ENCODE measurements around the gene KRTAP1-5. TPM values are rescaled to one million over a fixed set of nuclear protein-coding genes. Genes with fewer than 3 reads are reported as not detected.

The KRTAP1-5 gene
- total RNA-seq = not detected in 2 replicates
- not detected in 2 replicates for polyA plus RNA-seq
- polyA plus RNA-seq (2011; cell fraction: cytosol; rRNA removed) = not detected in 2 replicates
- polyA plus RNA-seq (2011; cell fraction: nucleus; rRNA removed) = not detected in 2 replicates
- not detected in 2 replicates for polyA plus RNA-seq (2012)
- not detected in 2 replicates for polyA minus RNA-seq
- polyA minus RNA-seq (2011; cell fraction: cytosol; rRNA and poly(A)+ RNA removed) = not detected
- not detected in 2 replicates for polyA minus RNA-seq (2011; cell fraction: nucleus; rRNA and poly(A)+ RNA removed)
- not detected for Bru-seq, nascent RNA
- not detected for BruChase-seq, experiment 1, labeled RNA remaining after a 6-hour chase
- BruChase-seq, experiment 2, labeled RNA remaining after a 2-hour chase = not detected
- long read RNA-seq = 0 reads

- no peak for DNase-seq (ENCODE audit: low read depth, low spot score)
- no peak for TF ChIP-seq CTCF (IDR thresholded peaks at IDR 0.05; ENCODE audit: extremely low read depth in 1 of 2, insufficient read depth in 1 of 2, low read depth in 1 of 2, low read length in 2 of 2)
These were observed at the start of gene KRTAP1-5 for GRCh38 chr17:41026715-41027471. Gene KRTAP1-5, minus strand, starts transcription at chr17:41027208. Its CDS starts 53 bp downstream, at chr17:41027155.

GRCh38 chr17:41076788-41077187 is 49.8 kb upstream of the KRTAP1-5 start:
- ChIA-PET POLR2A (no interaction called here), CTCF (interaction anchor here (1.0 kb wide), 1 partner anchor 29 kb away, joined by 4 read pairs; the partner anchor contains the start of gene KRTAP2-1)
- TF ChIP-seq JUN (IDR thresholded peaks at IDR 0.05; ENCODE audit: borderline replicate concordance, insufficient read depth, insufficient read length, low read depth) = no peak
- TF ChIP-seq MAX (IDR thresholded peaks at IDR 0.05; ENCODE audit: insufficient read depth, insufficient read length) = no peak
- no peak for TF ChIP-seq CTCF (IDR thresholded peaks at IDR 0.05; ENCODE audit: extremely low read depth in 1 of 2, insufficient read depth in 1 of 2, low read depth in 1 of 2, low read length in 2 of 2)
- TF ChIP-seq POLR2A (IDR thresholded peaks at IDR 0.05; ENCODE audit: low read depth, low read length) = no peak
- no peak for TF ChIP-seq POLR2AphosphoS5 (IDR thresholded peaks at IDR 0.05; ENCODE audit: insufficient read depth, low read depth, low read length)
- TF ChIP-seq MYC (IDR thresholded peaks at IDR 0.05; ENCODE audit: low read depth, low read length) = no peak
- TF ChIP-seq GATA2 (IDR thresholded peaks at IDR 0.05; ENCODE audit: insufficient read depth, insufficient read length, low read depth, low read length) = no peak
- no peak for TF ChIP-seq FOS (IDR thresholded peaks at IDR 0.05; ENCODE audit: borderline replicate concordance, insufficient read depth, low read length)
- no peak for TF ChIP-seq EZH2 (IDR thresholded peaks at IDR 0.05; ENCODE audit: borderline replicate concordance, low read depth, low read length, severe bottlenecking)
- H3K4me3 ChIP-seq (replicated peaks in 1 of 3; ENCODE audit: insufficient read depth in 1 of 3, low read depth in 1 of 3, low read length in 3 of 3) = no peak overlapping the region
- no peaks in the 10 kb centered on the region for H3K36me3 ChIP-seq (ENCODE audit: control insufficient read depth in 2 of 2, extremely low read depth in 1 of 2, insufficient read depth in 2 of 2, low read length in 2 of 2)
- BruUV-seq (replicated peaks) = no TSS peak
- H3K27ac ChIP-seq (ENCODE audit: insufficient read depth, low read depth, low read length) = no peak overlapping the region
- DNase-seq (ENCODE audit: low read depth, low spot score) = no peak
- H3K9me1 ChIP-seq (replicated peaks; ENCODE audit: control insufficient read depth, extremely low read depth, insufficient read depth, low read length) = no peaks in the 10 kb centered on the region
- no peaks in the 10 kb centered on the region for H3K79me2 ChIP-seq (ENCODE audit: control insufficient read depth, insufficient read depth, low read length)
- H3K27me3 ChIP-seq (ENCODE audit: control insufficient read depth in 2 of 2, insufficient read depth in 2 of 2, low read length in 2 of 2) = no peaks in the 10 kb centered on the region
- H2AFZ ChIP-seq (ENCODE audit: low read depth, low read length) = no peak overlapping the region
- H3K9me3 ChIP-seq (replicated peaks; ENCODE audit: control insufficient read depth, insufficient read depth, low read length) = no peaks in the 10 kb centered on the region
- no peak overlapping the region for H3K9ac ChIP-seq (replicated peaks; ENCODE audit: extremely low read depth, insufficient read depth, low read length)
- H3K4me1 ChIP-seq (ENCODE audit: control insufficient read depth, extremely low read depth, insufficient read depth, low read length) = no peaks in the 10 kb centered on the region
- FAIRE-seq = no peak
- no peaks in the 10 kb centered on the region for H4K20me1 ChIP-seq (replicated peaks; ENCODE audit: control insufficient read depth, extremely low read depth, insufficient read depth, low read length)
- intact Hi-C loops (cut with micrococcal nuclease) = no loop called here
- dilution Hi-C loops (cut with MboI; ENCODE audit: extremely low pct_ligation_motif_present, low sequenced_read_pairs) = no loop called here
- no peak overlapping the region for H3K4me2 ChIP-seq (ENCODE audit: insufficient read depth, low read length)

More at GRCh38 chr17:41026715-41027471, at the start of gene KRTAP1-5:
- no peaks in the 10 kb centered on the region for H3K79me2 ChIP-seq (ENCODE audit: control insufficient read depth, insufficient read depth, low read length)
- no peaks in the 10 kb centered on the region for H3K36me3 ChIP-seq (ENCODE audit: control insufficient read depth in 2 of 2, extremely low read depth in 1 of 2, insufficient read depth in 2 of 2, low read length in 2 of 2)
- no peak for FAIRE-seq
- intact Hi-C loops (cut with micrococcal nuclease) = loop anchor here (10.0 kb wide), 1 partner anchor 752 kb away; no protein-coding TSS in a partner anchor
- peaks cover 2 to 4% of the 10 kb centered on the region in 2 experiments for H3K27me3 ChIP-seq (ENCODE audit: control insufficient read depth in 2 of 2, insufficient read depth in 2 of 2, low read length in 2 of 2)
- H3K9me3 ChIP-seq (replicated peaks; ENCODE audit: control insufficient read depth, insufficient read depth, low read length) = no peaks in the 10 kb centered on the region
- BruUV-seq (replicated peaks) = no TSS peak
- CTCF ChIA-PET = no interaction called here
- no peak within 1 kb of the TSS for H3K9ac ChIP-seq (replicated peaks; ENCODE audit: extremely low read depth, insufficient read depth, low read length)
- no peaks in the 10 kb centered on the region for H3K9me1 ChIP-seq (replicated peaks; ENCODE audit: control insufficient read depth, extremely low read depth, insufficient read depth, low read length)
- no peak within 1 kb of the TSS for H2AFZ ChIP-seq (ENCODE audit: low read depth, low read length)
- no peaks in the 10 kb centered on the region for H3K4me1 ChIP-seq (ENCODE audit: control insufficient read depth, extremely low read depth, insufficient read depth, low read length)
- no peak within 1 kb of the TSS for H3K27ac ChIP-seq (ENCODE audit: insufficient read depth, low read depth, low read length)
- POLR2A ChIA-PET = no interaction called here
- no peak within 1 kb of the TSS for H3K4me2 ChIP-seq (ENCODE audit: insufficient read depth, low read length)
- no peaks in the 10 kb centered on the region for H4K20me1 ChIP-seq (replicated peaks; ENCODE audit: control insufficient read depth, extremely low read depth, insufficient read depth, low read length)
- dilution Hi-C loops (cut with MboI; ENCODE audit: extremely low pct_ligation_motif_present, low sequenced_read_pairs) = no loop called here
- no peak within 1 kb of the TSS for H3K4me3 ChIP-seq (replicated peaks in 1 of 3; ENCODE audit: insufficient read depth in 1 of 3, low read depth in 1 of 3, low read length in 3 of 3)

All from endothelial cell of umbilical vein (primary cell).